ENCODE measurements around the gene RPH3AL.

DNA sequence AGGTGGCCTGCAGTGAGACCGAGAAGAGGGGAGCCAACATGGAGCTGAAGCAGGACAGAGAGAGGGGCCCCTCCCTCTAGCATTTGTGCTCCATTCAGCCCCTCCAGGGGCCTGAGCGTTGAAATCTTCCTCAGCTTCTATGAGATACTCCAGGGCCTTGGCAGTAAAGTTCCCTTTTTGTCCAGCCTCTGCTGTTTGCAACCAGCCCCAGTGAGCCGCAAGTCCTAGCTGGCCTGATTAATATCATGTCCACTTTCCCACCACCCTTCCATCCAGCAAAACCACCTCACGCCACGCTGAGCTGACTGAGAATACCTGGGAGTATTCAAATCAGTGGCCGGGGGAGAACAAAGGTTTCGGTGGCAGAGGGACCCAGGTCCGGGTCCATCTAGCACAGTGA, 11.7 kb upstream of the RPH3AL start:
- TF ChIP-seq, protein P1, sequence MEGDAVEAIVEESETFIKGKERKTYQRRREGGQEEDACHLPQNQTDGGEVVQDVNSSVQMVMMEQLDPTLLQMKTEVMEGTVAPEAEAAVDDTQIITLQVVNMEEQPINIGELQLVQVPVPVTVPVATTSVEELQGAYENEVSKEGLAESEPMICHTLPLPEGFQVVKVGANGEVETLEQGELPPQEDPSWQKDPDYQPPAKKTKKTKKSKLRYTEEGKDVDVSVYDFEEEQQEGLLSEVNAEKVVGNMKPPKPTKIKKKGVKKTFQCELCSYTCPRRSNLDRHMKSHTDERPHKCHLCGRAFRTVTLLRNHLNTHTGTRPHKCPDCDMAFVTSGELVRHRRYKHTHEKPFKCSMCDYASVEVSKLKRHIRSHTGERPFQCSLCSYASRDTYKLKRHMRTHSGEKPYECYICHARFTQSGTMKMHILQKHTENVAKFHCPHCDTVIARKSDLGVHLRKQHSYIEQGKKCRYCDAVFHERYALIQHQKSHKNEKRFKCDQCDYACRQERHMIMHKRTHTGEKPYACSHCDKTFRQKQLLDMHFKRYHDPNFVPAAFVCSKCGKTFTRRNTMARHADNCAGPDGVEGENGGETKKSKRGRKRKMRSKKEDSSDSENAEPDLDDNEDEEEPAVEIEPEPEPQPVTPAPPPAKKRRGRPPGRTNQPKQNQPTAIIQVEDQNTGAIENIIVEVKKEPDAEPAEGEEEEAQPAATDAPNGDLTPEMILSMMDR (IDR thresholded peaks at IDR 0.05), result no peak
- TF ChIP-seq POLR2A (IDR thresholded peaks at IDR 0.05) (no peak), POLR2AphosphoS5 (IDR thresholded peaks at IDR 0.05) (no peak), EP300 (IDR thresholded peaks at IDR 0.05) (no peak)
